PC-9 (cell line): ENCODE measurements around the gene TTLL5. TPM values are rescaled to one million over a fixed set of nuclear protein-coding genes. Genes with fewer than 3 reads are reported as not detected.

Experiments
- BruUV-seq: library from RNA; stranded (reverse); fragments of 400-500 nt; replicated peaks from 2 replicates; lab custom pipeline; 2021; lab: Mats Ljungman, UMichigan
- CTCF ChIA-PET: fragments of 300-600 bp; sonication (Branson Sonifier 250); formaldehyde crosslinking; loops from one replicate; lab custom pipeline; 2022; ENCODE audit warnings: antibody characterized with exemption; lab: Charles Lee
- POLR2A ChIA-PET: fragments of 300-600 bp; sonication (Branson Sonifier 250); formaldehyde crosslinking; loops from one replicate; lab custom pipeline; 2022; ENCODE audit warnings: antibody characterized with exemption; ENCODE audit not compliant: unreplicated experiment; lab: Charles Lee
- DNase-seq, 2 experiments: peaks; one replicate each; pipeline versions ENCODE4 v3.0.0 to v3.0.0-alpha.2; 2015 to 2022; ENCODE audit warnings: mixed read lengths in 1 of 2
- H2AFZ ChIP-seq: fragments of 200-600 bp; sonication (generic); 2 replicates; pipeline ENCODE4 v1.8.1; 2017; ENCODE audit warnings: antibody characterized with exemption
- H3F3A ChIP-seq: fragments of 200-600 bp; sonication (generic); 2 replicates; pipeline ENCODE4 v1.8.1; 2017; ENCODE audit warnings: antibody characterized with exemption, mild to moderate bottlenecking, low read depth; ENCODE audit not compliant: insufficient read depth
- H3K27ac ChIP-seq: fragments of 200-600 bp; sonication (generic); 2 replicates; pipeline ENCODE4 v1.6.1; 2016; ENCODE audit warnings: mixed run types
- H3K27me3 ChIP-seq: fragments of 200-600 bp; sonication (generic); 2 replicates; pipeline ENCODE4 v1.6.1; 2016; ENCODE audit warnings: low read depth, mixed run types; ENCODE audit not compliant: insufficient read depth
- H3K36me3 ChIP-seq: fragments of 200-600 bp; sonication (generic); 2 replicates; pipeline ENCODE4 v1.6.1; 2016; ENCODE audit warnings: low read depth, mixed run types
- H3K4me1 ChIP-seq: fragments of 200-600 bp; sonication (generic); replicated peaks from 2 replicates; pipeline ENCODE4 v1.6.1; 2016; ENCODE audit warnings: mixed run types; ENCODE audit not compliant: insufficient read depth
- H3K4me2 ChIP-seq: fragments of 200-600 bp; sonication (generic); 2 replicates; pipeline ENCODE4 v1.6.1; 2017; ENCODE audit warnings: mixed run types
- H3K4me3 ChIP-seq: fragments of 200-600 bp; sonication (generic); 2 replicates; pipeline ENCODE4 v1.6.1; 2016; ENCODE audit warnings: mixed run types
- H3K79me2 ChIP-seq: fragments of 200-600 bp; sonication (generic); 2 replicates; pipeline ENCODE4 v1.6.1; 2017; ENCODE audit warnings: low read depth, mixed run types
- H3K9me2 ChIP-seq: fragments of 200-600 bp; sonication (generic); 2 replicates; pipeline ENCODE4 v1.8.1; 2017; ENCODE audit warnings: mild to moderate bottlenecking; ENCODE audit not compliant: insufficient read depth
- H3K9me3 ChIP-seq: fragments of 200-600 bp; sonication (generic); 2 replicates; pipeline ENCODE4 v1.8.1; 2016; ENCODE audit warnings: low read depth; ENCODE audit not compliant: insufficient read depth
- H4K20me1 ChIP-seq: fragments of 200-600 bp; sonication (generic); 2 replicates; pipeline ENCODE4 v1.8.1; 2017; ENCODE audit not compliant: insufficient read depth
- EZH2 ChIP-seq: fragments of 200-600 bp; sonication (generic); IDR thresholded peaks from 2 replicates; pipeline ENCODE4 v1.8.0; 2017; ENCODE audit warnings: antibody characterized with exemption, low read depth
- intact Hi-C: fragments of 100-400 bp; cut with micrococcal nuclease; formaldehyde crosslinking; loops from one replicate; pipeline ENCODE4 v1.10.0; 2022; ENCODE audit not compliant: unreplicated experiment
- total RNA-seq: library from RNA; stranded (reverse); gene quantifications from 2 replicates; pipeline ENCODE4 v1.2.3, GENCODE V29; 2021
- TF ChIP-seq, protein P1 (sequence below): fragments of 200-600 bp; sonication (generic); conservative IDR thresholded peaks from 2 replicates; pipeline ENCODE4 v1.6.1; 2017; ENCODE audit warnings: mixed run types, antibody characterized with exemption, mild to moderate bottlenecking, moderate library complexity

TTLL5 gene
- total RNA-seq, 1 experiment from 2014 or later: 75.3 TPM

DNA sequence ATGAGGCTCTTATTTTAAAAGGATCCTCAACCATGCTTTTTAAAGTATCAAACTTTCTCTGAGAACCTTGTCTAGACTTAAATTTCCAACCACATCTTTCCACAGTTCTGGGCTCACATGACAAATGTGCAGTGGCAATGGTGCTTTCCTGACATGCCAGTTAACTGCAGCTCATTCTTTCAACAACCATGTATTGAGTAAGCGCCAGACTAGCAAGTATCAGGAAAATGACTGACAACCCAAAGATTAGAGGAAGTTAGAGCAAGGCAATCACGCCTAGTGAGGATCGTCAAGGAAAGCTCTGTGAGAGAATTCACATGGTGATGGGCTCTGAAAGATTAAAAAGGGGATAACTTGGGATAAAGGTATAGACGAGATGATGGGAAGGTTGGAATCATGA lies 46.9 kb upstream of the TTLL5 start:
- no peaks in the 10 kb centered on the region for H3K27me3 ChIP-seq
- no TSS peak for BruUV-seq
- no peak overlapping the region for H2AFZ ChIP-seq
- no peaks in the 10 kb centered on the region for H3F3A ChIP-seq
- no peak overlapping the region for H3K27ac ChIP-seq
- no peaks in the 10 kb centered on the region for H4K20me1 ChIP-seq
- TF ChIP-seq, protein P1, sequence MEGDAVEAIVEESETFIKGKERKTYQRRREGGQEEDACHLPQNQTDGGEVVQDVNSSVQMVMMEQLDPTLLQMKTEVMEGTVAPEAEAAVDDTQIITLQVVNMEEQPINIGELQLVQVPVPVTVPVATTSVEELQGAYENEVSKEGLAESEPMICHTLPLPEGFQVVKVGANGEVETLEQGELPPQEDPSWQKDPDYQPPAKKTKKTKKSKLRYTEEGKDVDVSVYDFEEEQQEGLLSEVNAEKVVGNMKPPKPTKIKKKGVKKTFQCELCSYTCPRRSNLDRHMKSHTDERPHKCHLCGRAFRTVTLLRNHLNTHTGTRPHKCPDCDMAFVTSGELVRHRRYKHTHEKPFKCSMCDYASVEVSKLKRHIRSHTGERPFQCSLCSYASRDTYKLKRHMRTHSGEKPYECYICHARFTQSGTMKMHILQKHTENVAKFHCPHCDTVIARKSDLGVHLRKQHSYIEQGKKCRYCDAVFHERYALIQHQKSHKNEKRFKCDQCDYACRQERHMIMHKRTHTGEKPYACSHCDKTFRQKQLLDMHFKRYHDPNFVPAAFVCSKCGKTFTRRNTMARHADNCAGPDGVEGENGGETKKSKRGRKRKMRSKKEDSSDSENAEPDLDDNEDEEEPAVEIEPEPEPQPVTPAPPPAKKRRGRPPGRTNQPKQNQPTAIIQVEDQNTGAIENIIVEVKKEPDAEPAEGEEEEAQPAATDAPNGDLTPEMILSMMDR: no peak
- TF ChIP-seq EZH2: no peak
- intact Hi-C loops: no loop called here
- H3K4me3 ChIP-seq: no peak overlapping the region
- no peaks in the 10 kb centered on the region for H3K79me2 ChIP-seq
- H3K4me1 ChIP-seq: no peaks in the 10 kb centered on the region
- no peaks in the 10 kb centered on the region for H3K36me3 ChIP-seq
- ChIA-PET CTCF (no interaction called here), POLR2A (no interaction called here)
- H3K4me2 ChIP-seq: no peak overlapping the region
- no peaks in the 10 kb centered on the region for H3K9me3 ChIP-seq
- DNase-seq: no peak
- no peaks in the 10 kb centered on the region for H3K9me2 ChIP-seq

DNA sequence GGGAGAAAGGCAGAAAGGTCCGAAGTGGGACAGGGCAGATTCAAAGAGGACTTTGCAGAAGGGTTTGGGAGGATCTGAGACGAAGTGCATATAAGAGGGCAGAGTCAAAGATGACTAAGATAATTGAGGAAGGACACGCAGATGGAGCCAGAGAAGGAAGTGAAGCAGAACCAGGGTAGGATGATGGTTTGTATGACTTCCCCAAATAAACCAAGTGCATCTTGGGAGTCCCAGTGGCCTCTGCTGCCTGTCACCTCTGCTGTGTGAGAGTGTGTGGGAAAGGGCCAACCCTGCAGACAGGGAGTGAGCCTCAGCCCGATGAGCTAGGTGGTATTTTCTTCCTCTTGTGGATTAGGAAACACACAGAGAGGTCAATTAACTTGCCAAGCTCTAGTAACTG lies 45.8 kb upstream of the TTLL5 start:
- H3K4me1 ChIP-seq: no peaks in the 10 kb centered on the region
- ChIA-PET POLR2A (no interaction called here), CTCF (no interaction called here)
- H4K20me1 ChIP-seq: no peaks in the 10 kb centered on the region
- TF ChIP-seq, protein P1: no peak
- no peak for TF ChIP-seq EZH2
- no peaks in the 10 kb centered on the region for H3F3A ChIP-seq
- no peaks in the 10 kb centered on the region for H3K9me3 ChIP-seq
- H3K27me3 ChIP-seq: no peaks in the 10 kb centered on the region
- no peaks in the 10 kb centered on the region for H3K9me2 ChIP-seq
- no peak for DNase-seq
- no peak overlapping the region for H3K27ac ChIP-seq
- no peaks in the 10 kb centered on the region for H3K36me3 ChIP-seq
- no TSS peak for BruUV-seq
- H3K4me2 ChIP-seq: no peak overlapping the region
- no peaks in the 10 kb centered on the region for H3K79me2 ChIP-seq
- H3K4me3 ChIP-seq: no peak overlapping the region
- H2AFZ ChIP-seq: no peak overlapping the region
- intact Hi-C loops: no loop called here

DNA sequence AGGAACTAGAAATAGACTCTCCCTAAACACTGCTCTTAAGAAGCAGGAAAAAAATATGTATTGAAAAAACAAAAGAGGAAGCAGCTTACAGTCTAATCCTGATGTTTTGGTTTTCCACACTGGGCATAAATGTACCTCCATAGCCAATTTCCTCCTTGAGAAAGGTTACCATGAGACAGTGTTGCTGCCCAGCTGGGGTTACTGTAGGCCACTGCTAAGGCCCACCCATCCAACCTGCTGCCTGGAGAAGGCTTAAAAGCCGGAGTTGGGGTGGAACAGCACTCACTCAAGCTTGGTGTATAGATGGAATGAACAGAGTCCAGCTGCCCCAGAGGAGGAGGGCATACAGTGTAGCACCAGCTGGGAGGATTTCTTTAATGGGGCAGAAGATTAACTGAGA lies 41.5 kb upstream of the TTLL5 start:
- intact Hi-C loops: no loop called here
- Histone ChIP-seq H3K9me3 (no peaks in the 10 kb centered on the region), H2AFZ (no peak overlapping the region), H3K4me2 (no peak overlapping the region), H3F3A (no peaks in the 10 kb centered on the region), H3K9me2 (no peaks in the 10 kb centered on the region), H3K27me3 (no peaks in the 10 kb centered on the region), H3K36me3 (no peaks in the 10 kb centered on the region), H4K20me1 (no peaks in the 10 kb centered on the region), H3K4me1 (no peaks in the 10 kb centered on the region), H3K79me2 (no peaks in the 10 kb centered on the region), H3K27ac (no peak overlapping the region), H3K4me3 (no peak overlapping the region)
- CTCF ChIA-PET: interaction anchor here (0.6 kb wide), 1 partner anchor 1176 kb away, joined by 3 read pairs; no protein-coding TSS in a partner anchor
- no TSS peak for BruUV-seq
- DNase-seq: no peak
- POLR2A ChIA-PET: interaction anchor here (0.5 to 0.6 kb wide), 2 partner anchors 9 to 89 kb away, joined by 4 to 16 read pairs; no protein-coding TSS in a partner anchor
- TF ChIP-seq EZH2: no peak
- TF ChIP-seq, protein P1: no peak
